HuH-7.5 (cell line): ENCODE data around the gene TEKTIP1.
"Not testable (repeated sequence)": the region's sequence is repeated elsewhere in the genome, so short reads cannot be mapped to it uniquely, and the experiment has no call there.

Experiments used
- DNase-seq: peaks from one replicate; pipeline ENCODE4 v3.0.0; 2011; ENCODE audit warnings: low spot score

The TEKTIP1 gene

GRCh38 chr19:3563709-3564524 is 24.9 kb downstream of the TEKTIP1 start:
- no peak for DNase-seq

GRCh38 chr19:3565139-3565538 is 26.2 kb downstream of the TEKTIP1 start:
- no peak for DNase-seq

- not testable (repeated sequence) for DNase-seq
Observed at GRCh38 chr19:3570042-3570441, 31.1 kb downstream of the TEKTIP1 start.

GRCh38 chr19:3570606-3571011 is 31.6 kb downstream of the TEKTIP1 start:
- no peak for DNase-seq

GRCh38 chr19:3572132-3572854 is 33.3 kb downstream of the TEKTIP1 start:
- peak; percentile 99 for DNase-seq

GRCh38 chr19:3572855-3573161 is 33.8 kb downstream of the TEKTIP1 start, which contains the start of gene HMG20B:
TSS of gene HMG20B (plus strand) at chr19:3572944. CDS start at chr19:3573310, 366 bp downstream.
- DNase-seq = no peak

GRCh38 chr19:3573162-3573857 is 34.3 kb downstream of the TEKTIP1 start:
- peak; percentile 23 for DNase-seq

GRCh38 chr19:3573858-3574637 is 35.1 kb downstream of the TEKTIP1 start:
- DNase-seq = peak; percentile 84

GRCh38 chr19:3575260-3575741 is 36.3 kb downstream of the TEKTIP1 start:
- DNase-seq = peak; percentile 67

GRCh38 chr19:3575949-3576673 is 37.1 kb downstream of the TEKTIP1 start:
- peak; percentile 6 for DNase-seq

- DNase-seq = peak; percentile 12
Observed at GRCh38 chr19:3576696-3577443, 37.9 kb downstream of the TEKTIP1 start.

GRCh38 chr19:3577723-3578344 is 38.9 kb downstream of the TEKTIP1 start:
- DNase-seq = peak; percentile 4

GRCh38 chr19:3578390-3578789 is 39.4 kb downstream of the TEKTIP1 start:
- DNase-seq = peak; percentile 12

GRCh38 chr19:3580156-3580934 is 41.4 kb downstream of the TEKTIP1 start:
- peak; percentile 7 for DNase-seq

- DNase-seq = not testable (repeated sequence)
Observed at GRCh38 chr19:3581792-3582191, 42.8 kb downstream of the TEKTIP1 start.

GRCh38 chr19:3584036-3584802 is 45.2 kb downstream of the TEKTIP1 start:
- DNase-seq = not testable (repeated sequence)

- DNase-seq = no peak
Observed at GRCh38 chr19:3585301-3586126, 46.5 kb downstream of the TEKTIP1 start, which contains the start of gene GIPC3. TSS of gene GIPC3 (plus strand) at chr19:3585478. CDS start at chr19:3585598, 120 bp downstream.
